Measurements from ENCODE around the gene LIAS.
"Not testable (repeated sequence)": the region's sequence is repeated elsewhere in the genome, so short reads cannot be mapped to it uniquely, and the experiment has no call there.

LIAS gene

GRCh38 chr4:39452860-39453587 lies 5.8 kb upstream of the LIAS start:
- CTCF ChIA-PET = interaction anchor here (1.1 to 1.4 kb wide), 2 partner anchors 13 to 16 kb away, joined by 3 to 5 read pairs; no protein-coding TSS in a partner anchor
- POLR2A ChIA-PET = interaction anchor here (0.7 to 1.0 kb wide), 4 partner anchors 13 to 1368 kb away, joined by 3 to 6 read pairs (median 4); no protein-coding TSS in a partner anchor
- no peak for TF ChIP-seq CTCF (IDR thresholded peaks at IDR 0.05; ENCODE audit: control extremely low read depth, extremely low read depth, low read depth, missing control alignments)
- DNase-seq (ENCODE audit: extremely low spot score) = no peak

- DNase-seq (ENCODE audit: extremely low spot score) = no peak
- CTCF ChIA-PET = interaction anchor here (1.1 kb wide), 1 partner anchor 12 kb away, joined by 3 read pairs; no protein-coding TSS in a partner anchor
- POLR2A ChIA-PET = interaction anchor here (0.6 to 0.7 kb wide), 3 partner anchors 60 to 1369 kb away, joined by 4 to 6 read pairs (median 4); no protein-coding TSS in a partner anchor
- no peak for TF ChIP-seq CTCF (IDR thresholded peaks at IDR 0.05; ENCODE audit: control extremely low read depth, extremely low read depth, low read depth, missing control alignments)
Measured at GRCh38 chr4:39453738-39454137, 5.1 kb upstream of the LIAS start.

- ChIA-PET CTCF (interaction anchor here (1.0 to 1.9 kb wide), 2 partner anchors 9 to 14 kb away, joined by 4 to 10 read pairs; no protein-coding TSS in a partner anchor), POLR2A (interaction anchor here (0.7 to 1.0 kb wide), 3 partner anchors 9 to 1380 kb away, joined by 3 to 4 read pairs (median 3); no protein-coding TSS in a partner anchor)
- TF ChIP-seq CTCF (IDR thresholded peaks at IDR 0.05; ENCODE audit: control extremely low read depth, extremely low read depth, low read depth, missing control alignments) = no peak
- DNase-seq (ENCODE audit: extremely low spot score) = no peak
Measured at GRCh38 chr4:39455486-39455885, 3.4 kb upstream of the LIAS start.

- no peak for DNase-seq (ENCODE audit: extremely low spot score)
- ChIA-PET POLR2A (interaction anchor here (1.5 kb wide), 1 partner anchor 12 kb away, joined by 5 read pairs; no protein-coding TSS in a partner anchor), CTCF (interaction anchor here (1.0 to 4.8 kb wide), 5 partner anchors 9 to 518 kb away, joined by 3 to 24 read pairs (median 6); no protein-coding TSS in a partner anchor)
- no peak for TF ChIP-seq CTCF (IDR thresholded peaks at IDR 0.05; ENCODE audit: control extremely low read depth, extremely low read depth, low read depth, missing control alignments)
Measured at GRCh38 chr4:39456946-39457763, 1.7 kb upstream of the LIAS start.

- CTCF ChIA-PET = interaction anchor here (1.3 to 4.8 kb wide), 3 partner anchors 10 to 518 kb away, joined by 3 to 24 read pairs (median 6); no protein-coding TSS in a partner anchor
- POLR2A ChIA-PET = interaction anchor here (1.5 to 1.7 kb wide), 2 partner anchors 11 kb away, joined by 5 to 10 read pairs; no protein-coding TSS in a partner anchor
- DNase-seq (ENCODE audit: extremely low spot score) = not testable (repeated sequence)
Measured at GRCh38 chr4:39458161-39458504, 723 bp upstream of the LIAS start.

- no peak for TF ChIP-seq CTCF (IDR thresholded peaks at IDR 0.05; ENCODE audit: control extremely low read depth, extremely low read depth, low read depth, missing control alignments)
- no peak for DNase-seq (ENCODE audit: extremely low spot score)
- ChIA-PET POLR2A (no interaction called here), CTCF (interaction anchor here (1.2 to 2.3 kb wide), 2 partner anchors 17 to 852 kb away, joined by 3 to 5 read pairs; no protein-coding TSS in a partner anchor)
Measured at GRCh38 chr4:39464886-39465501, 6.1 kb downstream of the LIAS start.

All from GM10248 (cell line).